GM19035 (cell line): Measurements from ENCODE around the gene RNU1-3.
"Not testable (repeated sequence)": the region's sequence is repeated elsewhere in the genome, so short reads cannot be mapped to it uniquely, and the experiment has no call there.

Experiments
- ATAC-seq: cut with Tn5 transposase; IDR thresholded peaks from one replicate; pipeline ENCODE4 v1.9.1; 2021; ENCODE audit not compliant: unreplicated experiment

The RNU1-3 gene

DNA sequence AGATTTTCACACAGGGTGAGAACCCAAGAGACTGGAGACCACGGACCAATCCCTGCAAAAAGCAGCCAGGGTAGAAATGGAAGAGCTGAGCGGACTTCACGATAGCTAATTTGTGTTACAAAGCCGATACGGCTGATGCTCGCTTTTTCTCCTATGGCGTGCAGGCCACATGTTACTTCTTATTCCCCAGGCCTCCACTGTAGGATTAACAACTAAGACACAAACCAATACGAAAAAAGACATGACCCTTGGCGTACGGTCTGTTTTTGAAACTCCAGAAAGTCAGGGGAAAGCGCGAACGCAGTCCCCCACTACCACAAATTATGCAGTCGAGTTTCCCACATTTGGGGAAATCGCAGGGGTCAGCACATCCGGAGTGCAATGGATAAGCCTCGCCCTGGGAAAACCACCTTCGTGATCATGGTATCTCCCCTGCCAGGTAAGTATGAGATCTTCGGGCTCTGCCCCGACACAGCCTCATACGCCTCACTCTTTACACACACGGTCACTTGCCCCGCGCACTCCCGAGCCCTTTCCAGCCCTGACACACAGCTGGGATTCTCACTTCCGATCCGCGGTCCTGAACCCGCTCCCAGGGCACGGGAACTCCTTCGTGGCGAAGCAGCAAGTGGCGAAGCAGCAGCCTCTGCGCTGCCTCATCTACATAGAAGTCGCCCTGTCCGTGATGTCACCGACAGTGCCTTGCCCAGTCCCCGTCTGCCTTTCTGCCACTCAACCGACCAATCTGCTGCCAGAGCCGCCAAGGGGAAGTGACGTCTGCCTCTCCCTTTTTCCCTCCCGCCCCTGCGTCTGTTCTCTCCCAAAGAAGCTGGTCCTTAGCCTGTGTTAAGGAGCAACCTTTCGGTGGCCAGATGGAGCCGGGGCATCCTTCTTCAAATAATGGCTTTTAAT is at the start of gene RNU1-3:
RNU1-3 (minus strand) TSS at position 447 of the 912 bp plus-strand sequence.
- ATAC-seq, result peak; percentile 100

DNA sequence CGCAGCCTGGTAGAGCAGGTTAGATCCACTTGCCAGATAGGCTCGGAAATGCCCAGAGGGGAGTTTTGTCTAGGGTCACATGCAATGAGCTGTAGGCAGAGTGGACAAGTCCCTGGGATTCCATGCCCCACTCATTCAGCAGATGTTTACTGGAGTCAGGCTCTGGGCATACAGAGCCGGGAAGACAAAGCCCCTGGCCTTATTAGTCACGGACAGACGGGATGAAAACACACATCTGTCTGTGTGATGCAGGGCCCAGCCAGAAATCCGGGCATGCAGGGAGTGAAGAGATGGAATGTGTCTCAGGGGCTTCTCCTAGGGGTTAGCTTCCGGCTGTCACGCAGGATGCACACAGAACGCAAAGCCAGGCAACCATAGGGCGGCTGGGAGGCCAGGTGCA is 46.7 kb upstream of the RNU1-3 start:
- not testable (repeated sequence) for ATAC-seq

DNA sequence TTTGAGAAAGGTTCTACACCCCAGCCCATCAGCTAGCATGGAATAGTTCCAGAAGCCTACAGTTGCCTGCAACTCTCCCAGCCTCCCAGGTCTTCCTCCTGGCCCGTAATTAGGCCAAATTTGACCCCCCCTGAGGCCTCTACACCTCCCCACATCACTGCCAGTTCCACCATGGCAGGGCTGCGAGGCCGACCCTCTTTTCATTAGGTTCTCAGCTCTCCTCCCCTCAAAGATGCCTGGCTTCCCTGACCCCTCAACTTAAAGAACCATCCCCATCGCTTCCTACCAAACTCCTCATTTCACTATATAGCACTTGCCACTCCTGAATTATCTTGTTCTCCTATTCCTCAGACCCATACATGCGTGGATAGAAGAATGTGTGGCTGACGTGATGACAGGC is 46.2 kb upstream of the RNU1-3 start:
- not testable (repeated sequence) for ATAC-seq

DNA sequence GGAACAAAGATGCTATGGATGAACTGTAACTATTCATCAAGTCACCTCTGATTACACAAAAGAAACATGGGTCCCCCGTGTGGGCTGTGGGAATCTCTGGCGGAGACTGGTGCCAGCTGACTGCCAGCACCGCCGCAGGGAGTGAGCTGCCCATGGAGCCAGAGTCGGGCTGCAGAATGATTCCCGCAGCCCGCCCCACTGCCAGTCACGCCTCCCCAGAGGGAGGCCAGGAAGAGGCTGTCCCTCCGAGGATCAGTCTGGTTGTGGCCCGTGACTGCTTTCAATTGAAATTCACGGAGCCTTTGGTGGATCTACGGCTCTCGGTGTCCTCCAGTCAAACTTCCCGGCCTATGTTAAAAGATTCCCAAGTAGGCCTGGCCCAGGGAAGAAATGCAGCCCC is 45.8 kb upstream of the RNU1-3 start:
- not testable (repeated sequence) for ATAC-seq

DNA sequence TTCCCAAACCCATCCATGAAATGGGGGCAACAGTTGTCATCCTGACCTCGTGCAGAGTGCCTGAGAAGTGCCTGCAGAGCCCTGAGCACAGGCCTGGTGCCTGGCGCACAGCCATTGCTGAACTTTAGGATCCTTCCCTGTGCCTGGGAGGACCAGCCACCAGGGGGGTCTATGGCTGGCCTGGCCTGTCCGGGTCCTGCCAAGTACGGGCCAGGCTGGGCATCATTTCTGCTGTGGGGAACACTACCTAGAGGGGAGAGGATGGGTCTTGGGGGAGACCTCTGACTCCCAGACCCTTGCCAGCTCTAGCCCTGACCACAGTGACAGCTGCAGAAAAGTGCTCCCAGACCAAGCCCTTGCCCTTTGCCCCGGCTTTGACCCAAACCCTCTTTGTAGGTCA is 45.4 kb upstream of the RNU1-3 start:
- ATAC-seq, result not testable (repeated sequence)

DNA sequence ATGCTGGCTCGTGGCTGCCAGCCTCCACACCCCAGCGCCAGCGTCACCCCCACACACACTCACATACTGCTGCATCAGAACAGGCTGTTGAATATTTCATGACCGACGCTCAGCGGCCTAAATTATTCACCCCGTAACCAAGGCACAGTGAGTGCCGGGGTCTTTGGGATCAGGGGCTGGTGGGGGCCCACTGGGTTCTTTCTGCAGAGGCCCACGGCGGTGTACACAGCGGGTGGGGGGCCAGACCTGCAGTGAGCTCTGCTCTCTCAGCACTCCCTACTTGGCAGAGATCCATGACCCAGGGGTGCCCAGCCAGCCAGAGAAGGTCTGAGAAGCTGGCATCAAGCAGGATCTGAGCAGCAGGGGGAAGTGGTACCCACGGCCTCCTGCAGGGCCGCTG is 43.9 kb upstream of the RNU1-3 start:
- not testable (repeated sequence) for ATAC-seq

DNA sequence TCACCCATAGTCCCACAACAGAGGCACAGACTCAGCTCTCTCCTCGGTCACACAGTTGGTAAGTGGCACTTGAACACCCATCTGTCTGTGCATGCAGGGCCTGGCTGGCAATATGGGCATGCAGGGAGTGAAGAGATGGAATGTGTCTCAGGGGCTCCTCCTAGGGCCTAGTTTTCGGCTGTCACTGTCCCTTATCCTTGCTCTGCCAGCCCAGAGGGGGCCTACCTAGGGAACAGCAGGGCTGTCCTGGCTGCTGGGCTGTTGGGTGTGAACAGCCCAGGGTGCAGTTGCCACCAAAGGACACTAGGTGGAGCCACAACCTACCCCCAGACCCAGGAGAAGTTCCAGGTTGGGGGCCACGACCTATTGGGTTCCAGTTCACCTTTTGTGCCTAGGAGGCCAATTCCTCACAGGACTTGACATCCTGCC is 42.9 kb upstream of the RNU1-3 start:
- ATAC-seq, result peak; percentile 61

DNA sequence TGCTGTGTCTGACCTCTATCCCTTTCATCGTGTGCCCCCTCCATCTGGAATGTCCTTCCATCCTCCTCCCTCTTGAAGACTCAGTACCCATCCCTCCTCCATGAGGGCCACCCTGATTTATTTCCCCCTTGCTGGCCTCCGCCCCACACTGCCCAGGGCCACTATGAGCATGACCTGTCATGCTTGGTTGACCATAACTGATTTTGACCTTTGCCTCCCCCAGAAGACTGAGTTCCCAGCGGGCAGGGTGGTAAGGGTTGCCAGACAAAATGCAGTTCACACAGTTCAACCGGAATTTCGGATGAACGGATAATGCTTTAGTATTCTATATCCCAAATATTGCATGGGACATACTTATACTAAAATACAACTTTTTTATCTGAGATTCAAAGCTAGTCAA is 42.0 kb upstream of the RNU1-3 start:
- not testable (repeated sequence) for ATAC-seq

DNA sequence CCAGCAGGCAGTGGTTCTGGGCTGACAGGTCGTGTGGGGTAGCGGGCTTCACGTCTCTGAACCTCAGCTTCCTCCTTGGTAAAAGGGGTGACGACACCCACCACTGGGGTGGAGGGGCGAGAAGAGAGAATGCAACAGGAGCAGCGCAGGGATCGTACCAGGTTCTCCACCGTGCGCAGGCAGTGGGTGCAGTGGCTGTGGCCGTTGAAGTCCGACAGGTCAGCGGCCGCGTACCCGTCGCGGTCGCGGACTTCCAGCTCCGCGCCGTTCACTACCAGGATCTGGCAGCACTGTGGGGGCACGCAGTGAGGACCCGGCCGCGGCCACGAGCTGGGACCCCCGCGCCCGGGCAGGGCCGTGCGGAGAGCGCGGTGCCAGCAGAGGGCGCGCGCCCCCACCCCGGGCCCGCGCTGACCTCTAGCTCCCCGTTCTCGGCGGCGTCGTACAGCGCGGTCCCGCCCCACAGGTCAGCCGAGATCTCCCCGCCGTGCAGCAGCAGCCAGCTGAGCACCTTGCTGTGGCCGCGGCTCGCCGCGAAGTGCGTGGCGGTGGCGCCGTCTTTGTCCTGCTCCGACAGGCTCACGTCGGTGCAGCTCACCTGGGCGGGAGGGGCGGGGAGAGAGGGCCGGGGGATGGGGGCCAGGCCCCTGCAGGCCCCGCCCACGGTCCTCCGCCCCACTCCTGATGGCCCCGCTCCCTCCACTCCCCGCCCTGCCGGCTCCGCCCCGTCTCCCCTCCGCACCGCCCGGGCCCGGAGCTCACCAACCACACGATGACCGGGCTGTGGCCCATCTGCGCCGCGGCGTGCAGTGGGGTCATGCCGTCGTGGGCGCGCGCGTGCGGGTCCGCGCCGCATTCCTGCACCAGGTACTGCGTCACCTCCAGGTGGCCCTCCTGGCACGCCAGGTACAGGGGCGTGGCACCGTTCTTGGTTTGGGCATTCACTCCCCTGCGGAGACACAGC is 40.7 kb upstream of the RNU1-3 start:
- ATAC-seq, result not testable (repeated sequence)

DNA sequence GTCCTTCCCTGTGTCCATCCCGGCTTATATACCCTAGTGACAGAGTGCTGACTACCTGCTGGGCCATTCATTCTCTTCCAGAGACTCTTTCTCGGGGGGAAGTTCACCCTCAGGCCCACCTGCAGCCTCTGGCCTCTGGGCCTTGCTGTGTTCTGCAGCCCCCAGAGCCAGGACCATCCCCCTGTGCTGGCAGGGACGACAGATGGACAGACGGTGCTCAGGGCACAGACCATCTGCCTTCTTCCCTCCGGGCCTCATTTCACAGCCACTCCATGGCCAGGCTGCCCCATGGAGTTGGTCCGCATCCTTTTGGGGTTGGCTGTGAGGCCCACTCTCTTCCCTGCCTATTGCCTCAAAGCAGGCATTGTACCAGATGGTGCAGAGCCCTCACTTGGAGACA is 39.6 kb upstream of the RNU1-3 start:
- not testable (repeated sequence) for ATAC-seq

DNA sequence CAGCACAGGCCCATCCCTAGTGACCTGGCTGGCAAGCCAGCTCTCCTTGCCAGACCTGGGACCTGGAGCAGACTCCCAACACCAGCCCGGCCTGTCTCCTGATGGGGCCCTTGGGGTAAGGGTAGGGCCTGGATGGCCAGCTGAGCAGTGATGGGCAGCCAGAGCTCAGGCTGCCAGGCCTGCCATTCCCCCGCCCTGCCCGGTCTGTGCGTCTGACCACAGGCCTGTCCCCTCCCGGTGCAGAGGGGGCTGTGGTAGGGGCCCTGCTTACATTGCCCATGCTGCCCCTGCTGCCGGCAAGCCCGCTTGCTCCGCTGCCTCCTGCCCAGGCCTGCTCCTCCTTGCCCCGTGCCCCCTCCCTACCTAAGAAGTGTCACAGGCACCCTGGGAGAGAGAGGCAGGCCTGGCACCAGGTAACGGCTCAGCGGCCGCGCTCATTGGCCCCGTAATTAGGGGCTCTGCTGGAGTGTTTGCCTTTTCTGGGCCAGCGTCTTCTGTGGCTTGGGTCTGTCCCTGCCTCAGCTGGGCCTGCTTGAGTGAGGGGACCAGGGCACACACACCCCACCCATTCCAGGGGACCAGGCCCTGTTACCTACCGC is 37.9 kb upstream of the RNU1-3 start:
- ATAC-seq, result not testable (repeated sequence)

DNA sequence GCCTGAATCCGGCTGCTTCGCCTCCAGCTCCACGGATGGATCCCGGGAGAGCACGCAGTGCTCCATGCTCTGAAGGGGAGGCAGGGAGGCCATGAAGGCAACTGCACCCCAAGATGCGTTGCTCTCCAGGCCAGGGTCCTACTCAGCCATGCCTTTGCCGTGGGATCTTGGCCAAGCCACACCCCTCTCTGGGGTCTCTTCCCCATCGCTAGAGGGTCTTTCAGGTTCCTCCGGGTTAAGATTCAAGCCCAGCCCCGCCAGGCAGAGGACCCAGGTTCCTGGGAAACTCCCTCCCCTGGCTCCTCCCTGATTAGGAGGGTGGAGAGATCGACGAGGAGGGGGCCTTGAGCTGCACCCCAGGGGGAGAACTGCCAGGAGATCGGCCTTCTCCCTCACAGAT is 37.3 kb upstream of the RNU1-3 start:
- not testable (repeated sequence) for ATAC-seq

DNA sequence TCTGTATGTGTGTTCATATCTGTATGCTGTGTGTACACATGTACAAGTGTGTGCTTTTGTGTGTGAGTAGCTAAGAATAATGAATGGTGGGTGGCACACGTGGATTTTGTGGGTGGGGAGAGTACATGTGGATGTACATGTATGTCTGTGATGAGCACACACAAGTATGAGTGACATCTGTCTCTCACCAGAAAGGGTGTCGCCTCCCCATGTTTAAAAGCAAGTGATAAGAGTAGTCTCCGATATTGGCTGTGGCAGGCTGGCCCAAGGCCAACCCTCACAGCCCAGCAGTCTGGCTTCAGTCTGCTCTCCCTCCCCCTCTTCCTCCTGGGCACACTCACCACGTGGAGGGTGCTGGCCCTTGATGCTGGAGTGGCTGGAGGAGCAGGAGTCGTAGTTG is 36.9 kb upstream of the RNU1-3 start:
- ATAC-seq, result not testable (repeated sequence)

DNA sequence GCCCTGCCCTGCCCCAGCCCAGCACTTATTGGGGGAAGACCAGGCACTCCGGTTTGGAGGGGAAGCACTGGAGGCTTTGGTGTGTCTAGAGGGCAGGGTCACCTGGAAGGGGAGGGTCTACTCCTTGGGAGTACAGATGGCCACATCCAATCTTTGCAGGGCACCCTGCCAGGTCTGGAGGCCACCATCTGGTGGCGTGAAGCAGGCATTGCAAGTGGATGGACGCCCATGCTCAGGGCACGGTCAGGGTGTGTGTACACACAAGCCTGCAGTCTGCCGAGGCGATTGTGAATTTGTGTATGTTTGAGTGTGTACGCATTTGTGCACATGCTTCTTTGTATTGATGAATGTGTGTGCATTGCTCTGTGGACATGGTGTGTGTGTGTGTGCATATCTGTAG is 36.4 kb upstream of the RNU1-3 start:
- ATAC-seq, result not testable (repeated sequence)

DNA sequence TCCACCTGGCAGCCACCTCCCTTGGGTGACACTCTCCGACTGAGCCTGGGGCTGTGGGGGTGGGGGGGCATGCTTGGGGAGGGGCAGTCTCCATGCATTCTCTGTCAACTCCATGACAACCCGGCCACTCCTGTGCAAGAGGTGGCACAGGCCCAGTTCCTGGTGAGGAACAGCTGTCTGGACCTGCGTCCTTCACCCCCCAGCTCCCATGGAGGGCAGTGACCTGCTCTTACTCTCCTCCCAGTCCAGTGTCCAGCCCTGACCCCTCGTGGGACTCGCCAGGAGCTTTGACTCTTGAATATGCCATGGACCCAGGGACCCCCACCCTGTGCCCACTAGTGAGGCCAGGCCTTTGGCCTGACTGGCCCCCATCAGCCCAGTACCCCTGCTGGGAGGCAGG is 35.5 kb upstream of the RNU1-3 start:
- ATAC-seq, result not testable (repeated sequence)

DNA sequence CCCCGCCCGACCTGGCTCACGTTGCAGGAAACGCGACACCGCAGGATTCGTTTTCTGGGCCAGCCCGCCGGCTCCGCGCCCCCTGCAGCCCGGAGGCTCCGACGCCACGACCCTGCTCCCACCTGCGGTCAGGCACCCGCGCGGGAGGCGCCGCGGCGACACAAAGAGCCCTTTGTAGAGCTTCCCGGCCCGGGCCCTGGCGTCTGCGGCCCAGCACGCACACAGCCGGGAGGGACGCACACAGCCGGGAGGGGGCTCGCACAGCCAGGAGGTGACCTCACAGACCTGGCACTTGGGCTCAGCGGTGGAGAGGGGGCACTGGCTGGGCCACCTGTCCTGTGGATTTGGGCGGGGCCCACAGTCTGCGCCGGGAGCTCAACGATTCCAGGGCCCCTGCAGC is 34.4 kb upstream of the RNU1-3 start:
- not testable (repeated sequence) for ATAC-seq

DNA sequence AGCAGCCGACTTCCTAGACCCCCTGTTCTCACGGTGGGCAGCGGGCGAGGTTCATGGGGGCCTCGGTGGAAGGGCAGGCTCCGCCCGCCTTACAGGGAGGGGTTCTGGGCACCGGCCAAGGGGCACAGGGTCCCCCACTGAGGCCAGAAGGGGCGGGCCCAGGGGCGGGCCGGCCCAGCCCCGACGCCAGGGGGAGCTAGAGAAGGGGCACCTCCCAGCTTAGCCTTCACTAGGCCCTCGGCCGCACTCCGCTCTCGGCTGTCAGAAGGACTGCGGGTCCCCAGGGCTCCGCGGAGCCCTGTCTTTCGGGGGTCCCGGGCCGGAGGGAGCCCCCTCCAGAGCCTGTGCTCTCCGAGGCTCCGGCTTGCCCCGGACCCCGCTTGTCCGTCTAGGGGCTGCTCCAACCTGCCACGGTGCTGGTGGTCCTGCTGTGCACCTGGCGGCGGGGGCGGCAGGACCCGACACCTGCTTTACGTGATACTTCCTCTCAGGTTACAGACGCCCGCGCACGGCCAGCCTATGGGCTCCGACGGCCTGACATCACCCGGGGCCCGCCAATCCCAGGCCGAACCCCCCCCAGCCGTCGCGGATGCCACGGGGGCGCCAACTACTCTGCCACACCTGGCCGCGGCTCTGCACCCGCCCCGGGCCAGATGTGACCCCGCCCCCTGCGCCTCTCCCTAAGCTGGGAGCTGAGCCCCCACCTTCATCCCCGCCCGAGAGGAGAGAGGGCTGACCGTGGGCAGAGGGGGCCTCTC is 33.6 kb upstream of the RNU1-3 start:
- not testable (repeated sequence) for ATAC-seq

DNA sequence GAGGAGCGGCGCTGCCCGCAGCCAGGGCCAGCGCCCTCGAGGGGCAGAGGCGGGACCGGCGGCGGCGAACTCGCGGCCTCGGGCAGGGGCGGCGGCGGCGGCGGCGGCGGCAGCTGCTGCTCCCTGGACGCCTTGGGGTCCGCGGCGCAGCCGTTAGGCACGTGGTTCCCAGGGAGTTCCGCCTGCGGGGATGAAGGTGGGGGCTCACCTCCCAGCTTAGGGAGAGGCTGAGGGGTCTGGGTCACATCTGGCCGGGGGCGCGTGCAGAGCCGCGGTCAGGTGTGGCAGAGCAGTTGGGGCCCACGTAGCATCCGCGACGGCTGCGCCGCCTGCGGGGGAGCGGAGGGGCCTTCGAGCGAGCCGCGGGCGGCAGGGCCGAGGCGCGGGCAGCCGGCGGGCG is 32.7 kb upstream of the RNU1-3 start:
- not testable (repeated sequence) for ATAC-seq

DNA sequence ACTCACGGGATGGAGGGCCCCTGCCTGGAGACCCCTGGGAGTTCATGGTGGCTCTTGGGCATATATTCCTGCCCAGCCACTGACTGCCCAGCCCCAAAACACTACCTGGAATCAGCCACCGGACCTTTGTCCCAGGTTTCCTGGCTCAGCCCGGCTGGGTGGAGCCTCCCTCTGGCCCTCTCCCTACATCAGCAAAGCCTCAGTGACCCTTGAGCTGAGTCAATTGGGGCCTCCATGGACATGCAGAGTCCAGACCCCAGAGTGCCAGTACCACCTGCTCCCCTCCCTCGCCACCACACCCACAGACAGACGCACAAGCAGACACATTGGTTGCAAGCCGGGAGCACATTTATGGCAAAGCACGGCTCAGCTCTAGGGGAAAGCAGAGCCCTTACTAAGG is 30.4 kb upstream of the RNU1-3 start:
- ATAC-seq, result not testable (repeated sequence)

DNA sequence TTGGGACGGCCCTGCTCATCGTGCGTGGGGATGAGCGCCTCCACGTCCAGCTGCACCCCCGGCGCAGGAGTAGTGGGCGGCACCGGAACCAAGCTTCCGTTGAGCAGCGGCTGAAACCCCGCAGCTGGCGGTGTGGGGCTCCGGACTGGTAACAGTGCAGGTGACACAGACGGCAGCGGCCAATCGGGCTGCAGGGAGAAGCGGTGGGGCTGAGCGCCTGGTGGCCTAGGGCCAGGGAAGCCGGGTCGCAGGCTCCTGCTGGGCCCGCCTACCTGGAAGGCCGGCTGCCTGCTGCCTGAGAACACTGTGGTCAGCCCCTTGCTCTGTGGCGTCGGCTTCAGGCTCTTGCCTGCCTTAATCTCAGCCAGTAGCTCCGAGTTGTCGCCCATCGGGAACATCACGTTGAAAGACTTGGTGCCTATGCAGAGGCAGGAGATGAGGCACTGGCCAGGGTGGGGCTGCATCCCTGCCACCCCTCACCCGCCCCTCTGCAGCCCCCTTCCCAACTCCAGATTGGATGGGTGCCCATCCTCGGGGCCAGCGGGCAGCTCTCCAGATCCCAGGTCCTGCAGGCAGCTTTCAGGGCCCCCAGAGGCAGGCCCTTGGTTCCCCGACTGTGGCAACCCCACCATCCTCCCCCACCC is 29.9 kb upstream of the RNU1-3 start:
- ATAC-seq, result not testable (repeated sequence)
